Measurements from ENCODE around the gene RMRP.

Gene RMRP

GRCh38 chr9:35697486-35697885, 39.7 kb upstream of the RMRP start:
- TF ChIP-seq ZNF565 (CRISPR knock-in tag; conservative IDR thresholded peaks at IDR 0.05; ENCODE audit: low read depth) (no peak), CSDC2 (CRISPR knock-in tag; IDR thresholded peaks at IDR 0.05) (no peak), PATZ1 (CRISPR knock-in tag; IDR thresholded peaks at IDR 0.05; ENCODE audit: borderline replicate concordance) (no peak), RARB (CRISPR knock-in tag; IDR thresholded peaks at IDR 0.05) (no peak), ARNTL (CRISPR knock-in tag; IDR thresholded peaks at IDR 0.05; ENCODE audit: borderline replicate concordance, low read depth) (no peak), SNAI2 (CRISPR knock-in tag; IDR thresholded peaks at IDR 0.05) (no peak), BACH2 (CRISPR knock-in tag; IDR thresholded peaks at IDR 0.05; ENCODE audit: borderline replicate concordance) (no peak), CREB5 (CRISPR knock-in tag; IDR thresholded peaks at IDR 0.05; ENCODE audit: low read depth) (no peak), ZNF8 (CRISPR knock-in tag; IDR thresholded peaks at IDR 0.05) (no peak), ZNF70 (CRISPR knock-in tag; IDR thresholded peaks at IDR 0.05) (no peak), TOX (CRISPR knock-in tag; IDR thresholded peaks at IDR 0.05; ENCODE audit: borderline replicate concordance) (no peak), PPARA (CRISPR knock-in tag; IDR thresholded peaks at IDR 0.05; ENCODE audit: borderline replicate concordance) (no peak), TSHZ2 (CRISPR knock-in tag; IDR thresholded peaks at IDR 0.05) (no peak), TCF4 (CRISPR knock-in tag; IDR thresholded peaks at IDR 0.05; ENCODE audit: borderline replicate concordance) (no peak), OSR1 (CRISPR knock-in tag; IDR thresholded peaks at IDR 0.05) (no peak), ZFP3 (CRISPR knock-in tag; IDR thresholded peaks at IDR 0.05) (no peak)
- ATAC-seq: no peak

DNA sequence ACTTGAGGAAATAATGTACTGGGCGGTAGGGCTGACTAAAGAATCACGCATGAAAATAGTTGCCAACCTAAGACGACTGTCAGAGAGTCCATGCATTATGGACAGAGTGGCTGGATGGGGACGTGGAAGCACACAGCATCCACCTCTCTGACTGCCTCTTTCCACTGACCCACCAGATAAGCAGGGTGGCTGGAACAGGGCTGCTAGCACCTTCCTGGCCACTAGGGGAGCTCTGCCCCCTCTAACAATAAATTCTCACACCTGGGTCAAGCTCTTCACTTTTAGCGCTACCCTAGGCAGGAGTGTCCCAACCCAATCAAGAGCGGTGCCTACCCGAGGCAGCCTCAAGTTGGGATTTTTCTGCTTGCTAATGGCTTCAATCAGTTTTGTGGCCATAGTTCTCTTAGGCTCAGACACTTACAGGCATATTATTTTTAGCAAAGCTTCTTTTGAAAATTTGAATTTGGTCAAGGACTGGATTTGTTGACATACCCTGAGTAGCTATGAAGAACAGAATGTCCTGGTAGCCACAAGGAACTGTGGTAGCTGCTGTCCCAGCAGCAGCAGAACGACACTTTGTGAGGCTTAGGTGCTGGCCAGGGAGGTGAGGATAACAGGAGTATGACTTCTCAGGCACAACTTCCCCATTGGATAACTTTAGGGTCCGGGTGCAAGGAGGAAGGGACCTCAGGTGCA, 38.8 kb upstream of the RMRP start:
- peak; percentile 82 for ATAC-seq
- no peak for TF ChIP-seq TCF4 (CRISPR knock-in tag; IDR thresholded peaks at IDR 0.05; ENCODE audit: borderline replicate concordance)
- TF ChIP-seq ESRRG (CRISPR knock-in tag; IDR thresholded peaks at IDR 0.05): no peak
- TF ChIP-seq POU6F1 (CRISPR knock-in tag; IDR thresholded peaks at IDR 0.05; ENCODE audit: borderline replicate concordance, low read depth): no peak
- no peak for TF ChIP-seq CSRNP3 (CRISPR knock-in tag; IDR thresholded peaks at IDR 0.05)
- no peak for TF ChIP-seq ZFP30 (CRISPR knock-in tag; IDR thresholded peaks at IDR 0.05)
- TF ChIP-seq ZFP3 (CRISPR knock-in tag; IDR thresholded peaks at IDR 0.05): no peak
- TF ChIP-seq ZC3H10 (CRISPR knock-in tag; IDR thresholded peaks at IDR 0.05): no peak
- TF ChIP-seq RARB (CRISPR knock-in tag; IDR thresholded peaks at IDR 0.05): no peak
- no peak for TF ChIP-seq ZNF565 (CRISPR knock-in tag; conservative IDR thresholded peaks at IDR 0.05; ENCODE audit: low read depth)
- no peak for TF ChIP-seq TOX (CRISPR knock-in tag; IDR thresholded peaks at IDR 0.05; ENCODE audit: borderline replicate concordance)
- TF ChIP-seq CREB5 (CRISPR knock-in tag; IDR thresholded peaks at IDR 0.05; ENCODE audit: low read depth): no peak
- TF ChIP-seq TSHZ2 (CRISPR knock-in tag; IDR thresholded peaks at IDR 0.05): no peak
- TF ChIP-seq ISL1 (CRISPR knock-in tag; IDR thresholded peaks at IDR 0.05): no peak
- no peak for TF ChIP-seq SNAI2 (CRISPR knock-in tag; IDR thresholded peaks at IDR 0.05)
- no peak for TF ChIP-seq ARNTL (CRISPR knock-in tag; IDR thresholded peaks at IDR 0.05; ENCODE audit: borderline replicate concordance, low read depth)
- no peak for TF ChIP-seq PPARA (CRISPR knock-in tag; IDR thresholded peaks at IDR 0.05; ENCODE audit: borderline replicate concordance)
- no peak for TF ChIP-seq ZNF8 (CRISPR knock-in tag; IDR thresholded peaks at IDR 0.05)
